GM19193 (cell line): ENCODE data around the gene PPFIBP2.

Source experiments
- POLR2A ChIP-seq: IDR thresholded peaks from 4 replicates; pipeline ENCODE4 v1.6.1; 2011; ENCODE audit not compliant: insufficient read depth, insufficient read length; ENCODE audit errors: extremely low read depth

Gene PPFIBP2

DNA sequence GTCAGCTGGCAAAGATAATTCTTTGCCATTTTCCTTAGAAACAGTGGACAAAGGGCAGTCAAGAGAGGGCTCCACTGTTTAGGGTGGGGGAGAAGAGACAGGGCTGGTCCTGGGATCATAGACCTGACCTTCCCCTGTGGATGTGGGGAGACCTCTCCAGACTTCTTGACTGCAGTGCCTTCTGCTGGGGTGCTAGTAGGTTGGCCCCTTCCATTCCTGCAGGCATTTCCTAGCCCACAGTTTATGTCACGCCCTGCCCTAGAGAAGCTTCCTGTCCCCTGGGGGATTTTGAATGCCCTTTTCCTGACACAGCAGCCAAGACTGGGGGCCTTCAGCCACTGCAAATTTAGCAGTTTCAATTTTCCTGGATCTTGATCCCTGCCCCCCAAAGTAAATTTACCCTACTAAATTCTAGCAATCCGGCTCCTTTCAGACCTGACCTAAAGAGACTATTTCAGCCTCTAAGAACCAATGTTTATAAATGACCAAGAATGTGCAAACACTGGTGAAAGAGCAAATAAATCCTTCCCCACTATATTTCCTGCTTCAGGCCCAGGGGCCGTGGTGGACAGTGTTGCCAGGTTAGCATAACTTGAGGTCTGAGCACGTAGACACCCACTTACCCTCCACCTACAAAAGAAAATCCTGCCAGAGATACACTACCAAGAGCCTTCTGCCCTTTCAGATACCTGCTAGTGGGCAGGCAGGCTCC lies 58.4 kb downstream of the PPFIBP2 start:
- no peak for TF ChIP-seq POLR2A

- no peak for TF ChIP-seq POLR2A
Observed at GRCh38 chr11:7573193-7573557, 59.4 kb downstream of the PPFIBP2 start.

DNA sequence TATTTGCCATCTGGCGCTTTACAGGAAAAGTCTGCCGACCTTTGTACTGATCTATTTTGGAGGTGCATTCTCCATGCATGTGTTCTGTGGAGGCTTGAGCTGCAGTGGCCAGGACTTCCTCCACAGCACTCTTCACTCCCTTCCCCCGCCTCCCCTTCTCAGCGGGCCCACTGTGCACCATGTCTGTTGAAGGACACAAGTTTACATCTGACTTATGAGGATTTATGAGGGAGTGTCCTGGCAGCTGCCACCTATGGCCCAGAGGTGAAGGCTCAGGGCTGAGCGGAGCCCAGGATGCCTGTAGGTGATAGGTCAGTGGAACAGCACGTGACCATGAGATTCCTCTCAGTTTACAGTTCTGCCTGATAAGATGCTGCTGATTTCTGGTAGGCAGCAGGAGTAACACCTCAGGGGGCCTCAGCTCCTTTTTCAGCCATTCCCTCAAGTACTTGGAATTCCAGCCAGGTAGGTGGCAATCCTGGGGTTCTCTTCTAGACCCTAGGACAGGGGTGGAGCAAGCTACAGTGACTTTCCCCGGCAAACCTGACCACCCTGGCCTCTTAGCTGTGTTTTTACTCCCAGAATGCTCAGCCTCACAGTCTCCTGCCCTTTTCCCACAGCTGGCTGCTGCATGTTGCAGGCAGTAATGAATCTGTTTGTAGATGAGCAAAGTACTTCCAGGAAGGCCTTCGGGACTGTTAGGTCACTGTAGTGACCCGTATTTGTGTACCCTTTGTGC lies 59.9 kb downstream of the PPFIBP2 start:
- no peak for TF ChIP-seq POLR2A

DNA sequence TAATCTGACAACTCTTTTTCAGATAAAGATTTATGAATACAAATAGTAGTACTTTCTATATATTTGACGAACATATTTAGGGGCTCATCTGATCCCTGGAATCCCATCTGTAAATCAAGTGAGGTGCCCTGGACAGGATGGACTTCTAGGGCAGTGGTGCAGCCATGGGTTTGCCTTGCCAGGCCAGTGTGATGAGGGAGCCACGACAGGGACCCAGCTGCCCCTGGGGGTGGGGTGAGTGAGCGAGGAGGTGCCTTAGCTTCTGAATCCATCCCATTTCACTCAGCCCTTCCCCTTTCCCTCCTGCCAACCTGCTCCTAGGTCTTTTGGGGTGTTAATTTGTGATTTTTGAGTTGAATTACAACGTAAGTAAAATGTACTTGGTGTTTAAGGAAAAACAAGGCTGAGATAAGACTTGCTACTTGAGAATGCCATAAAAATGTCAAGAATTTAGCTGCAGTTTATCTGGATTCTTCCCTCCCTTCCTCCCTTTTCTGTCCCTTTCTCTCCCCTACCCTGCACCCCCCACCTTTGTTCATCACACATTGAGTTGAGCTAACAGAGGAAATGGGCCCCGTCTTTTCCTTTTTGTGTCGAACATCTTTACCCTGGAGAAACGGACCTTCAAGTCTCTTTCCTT lies 60.8 kb downstream of the PPFIBP2 start:
- no peak for TF ChIP-seq POLR2A

GRCh38 chr11:7575841-7576725 lies 62.3 kb downstream of the PPFIBP2 start:
- no peak for TF ChIP-seq POLR2A

GRCh38 chr11:7576726-7577290 lies 63.0 kb downstream of the PPFIBP2 start:
- no peak for TF ChIP-seq POLR2A

DNA sequence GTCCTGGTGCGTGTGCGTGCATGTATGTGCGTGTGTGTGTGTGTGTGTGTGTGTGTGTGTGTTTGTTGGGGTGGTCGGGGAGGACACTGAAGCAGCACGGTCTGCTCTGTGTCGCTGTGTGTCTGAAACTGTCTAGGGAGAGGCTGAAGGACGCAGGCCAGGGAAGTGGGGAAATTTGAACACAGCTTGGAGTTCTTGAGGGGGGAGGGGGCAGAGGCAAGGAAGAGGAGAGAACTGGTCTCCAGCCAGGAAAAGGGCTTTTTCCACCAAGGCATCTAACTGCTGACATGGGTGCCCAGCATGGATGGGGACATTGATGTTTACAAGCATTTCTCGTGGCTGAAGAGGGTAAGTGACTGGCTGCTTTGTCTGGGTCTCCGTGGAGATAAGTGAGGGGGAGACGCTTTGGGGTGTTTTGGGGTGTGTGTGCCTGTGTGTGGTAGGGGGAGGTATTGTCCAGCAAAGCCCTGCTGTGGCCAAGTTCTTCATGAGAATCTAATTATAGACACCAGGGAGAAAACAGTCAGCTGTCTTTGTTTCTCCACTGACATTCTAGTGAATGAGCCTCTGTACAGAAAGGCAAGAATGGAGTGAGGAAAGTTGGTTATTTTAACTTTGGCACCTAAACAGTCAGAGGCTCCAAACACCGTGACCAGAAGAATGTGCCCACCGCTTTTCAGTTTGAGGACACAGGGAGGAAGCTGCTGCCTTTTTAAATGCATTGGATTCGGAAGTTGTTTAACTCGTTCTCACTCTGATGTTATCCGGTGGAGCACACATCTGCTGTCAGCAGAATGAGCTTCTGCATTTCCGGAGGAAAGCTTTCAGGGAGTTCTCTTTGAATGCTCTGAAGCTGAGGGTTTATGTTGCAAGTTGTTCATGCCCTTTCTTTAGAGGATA lies 63.7 kb downstream of the PPFIBP2 start:
- TF ChIP-seq POLR2A = no peak

DNA sequence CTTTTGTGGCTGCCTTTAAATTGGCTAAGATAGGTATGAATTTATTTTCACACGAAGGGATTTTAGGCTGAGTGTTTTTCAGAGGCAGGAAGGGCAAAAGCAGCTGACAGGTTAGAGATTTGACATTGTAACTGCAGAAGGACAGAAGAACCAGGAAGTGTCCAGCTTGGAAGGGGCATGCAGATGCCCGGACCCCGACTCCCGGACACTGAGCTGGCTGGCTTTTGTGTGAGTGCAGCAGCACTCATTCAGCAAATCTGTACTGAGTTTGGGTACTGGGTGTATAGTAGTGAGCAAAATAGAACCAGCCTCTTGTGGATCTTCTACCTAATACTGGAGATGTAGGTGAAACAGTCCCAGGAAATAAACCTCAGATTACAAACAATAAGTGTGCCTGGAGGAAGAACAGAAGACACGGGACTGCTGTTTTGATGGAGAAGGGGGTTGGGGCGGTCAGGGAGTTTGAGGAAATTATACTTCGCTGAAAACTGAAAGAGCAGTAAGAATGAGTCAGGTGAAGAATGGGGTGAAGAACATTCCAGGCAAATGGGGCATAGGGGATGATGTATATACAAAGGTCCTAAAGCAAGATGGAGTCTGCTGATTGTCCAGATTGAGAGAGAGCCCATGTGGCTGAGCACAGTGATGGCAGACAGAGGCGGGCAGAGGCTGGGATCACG lies 64.6 kb downstream of the PPFIBP2 start:
- TF ChIP-seq POLR2A = no peak

- TF ChIP-seq POLR2A = no peak
Observed at GRCh38 chr11:7579361-7579791, 65.6 kb downstream of the PPFIBP2 start.

DNA sequence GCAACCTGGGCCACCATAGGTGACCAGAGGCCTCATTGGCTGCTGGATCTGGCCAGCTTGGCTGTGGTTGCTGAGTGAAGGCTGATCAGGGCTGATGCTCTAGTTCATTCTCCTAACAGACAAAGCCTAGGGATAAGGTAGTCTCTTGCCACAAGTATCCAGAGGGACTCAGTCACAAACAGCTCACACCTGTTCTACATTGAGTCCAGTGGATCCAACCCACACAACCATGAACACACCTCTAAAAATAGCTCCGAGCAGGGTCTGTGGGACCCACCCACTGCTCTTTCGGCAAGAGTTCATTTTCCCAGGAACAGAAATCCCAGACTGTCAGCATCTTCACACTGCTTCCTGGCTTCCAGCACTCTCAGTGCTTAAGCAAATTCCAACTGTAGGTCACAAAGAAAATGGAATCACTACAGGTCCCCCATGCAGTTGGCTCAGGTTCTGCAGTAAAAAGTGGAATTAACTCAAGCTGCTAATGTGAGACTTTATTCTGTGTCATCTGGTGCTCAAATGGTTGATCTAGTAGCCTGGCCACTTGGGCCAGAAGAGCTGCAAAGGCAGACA lies 67.3 kb downstream of the PPFIBP2 start:
- no peak for TF ChIP-seq POLR2A

- no peak for TF ChIP-seq POLR2A
Observed at GRCh38 chr11:7582338-7582985, 68.7 kb downstream of the PPFIBP2 start.

- no peak for TF ChIP-seq POLR2A
Observed at GRCh38 chr11:7583248-7583647, 69.4 kb downstream of the PPFIBP2 start.
